Measurements from ENCODE around the gene PODNL1. TPM values are rescaled to one million over a fixed set of nuclear protein-coding genes. Genes with fewer than 3 reads are reported as not detected.

The PODNL1 gene
- total RNA-seq, 1 donor from 2014 or later = not detected

GRCh38 chr19:13946414-13946813 is 8.2 kb upstream of the PODNL1 start:
- Mint-ChIP-seq H3K4me1 (ENCODE audit: low read depth) (no peaks in the 10 kb centered on the region), H3K27me3 (no peaks in the 10 kb centered on the region)

GRCh38 chr19:13942023-13942684 is 3.9 kb upstream of the PODNL1 start:
- Mint-ChIP-seq H3K27me3 (peaks cover 3% of the 10 kb centered on the region), H3K4me3 (ENCODE audit: low read depth) (no peak overlapping the region), H3K27ac (no peak overlapping the region), H3K9me3 (ENCODE audit: low read depth) (no peaks in the 10 kb centered on the region), H3K36me3 (ENCODE audit: insufficient read depth) (no peaks in the 10 kb centered on the region), H3K4me1 (ENCODE audit: low read depth) (peaks cover 2% of the 10 kb centered on the region)
- no peak for TF ChIP-seq CTCF (IDR thresholded peaks at IDR 0.05; ENCODE audit: unreplicated experiment)
- DNase-seq (ENCODE audit: low spot score, unreplicated experiment) = no peak

More at GRCh38 chr19:13946414-13946813, 8.2 kb upstream of the PODNL1 start:
- no peak for TF ChIP-seq CTCF (IDR thresholded peaks at IDR 0.05; ENCODE audit: unreplicated experiment)
- H3K36me3 Mint-ChIP-seq (ENCODE audit: insufficient read depth) = no peaks in the 10 kb centered on the region
- H3K9me3 Mint-ChIP-seq (ENCODE audit: low read depth) = no peaks in the 10 kb centered on the region
- DNase-seq (ENCODE audit: low spot score, unreplicated experiment) = no peak
- no peak overlapping the region for H3K27ac Mint-ChIP-seq
- H3K4me3 Mint-ChIP-seq (ENCODE audit: low read depth) = no peak overlapping the region

- no peak for DNase-seq (ENCODE audit: low spot score, unreplicated experiment)
- H3K9me3 Mint-ChIP-seq (ENCODE audit: low read depth) = no peaks in the 10 kb centered on the region
- no peak overlapping the region for H3K4me3 Mint-ChIP-seq (ENCODE audit: low read depth)
- H3K27ac Mint-ChIP-seq = no peak overlapping the region
- TF ChIP-seq CTCF (IDR thresholded peaks at IDR 0.05; ENCODE audit: unreplicated experiment) = no peak
- H3K36me3 Mint-ChIP-seq (ENCODE audit: insufficient read depth) = no peaks in the 10 kb centered on the region
- peaks cover 14% of the 10 kb centered on the region for H3K27me3 Mint-ChIP-seq
- peaks cover 3% of the 10 kb centered on the region for H3K4me1 Mint-ChIP-seq (ENCODE audit: low read depth)
Observed at GRCh38 chr19:13937479-13938300, 527 bp downstream of the PODNL1 start.

- Mint-ChIP-seq H3K36me3 (ENCODE audit: insufficient read depth) (no peaks in the 10 kb centered on the region), H3K9me3 (ENCODE audit: low read depth) (no peaks in the 10 kb centered on the region), H3K27me3 (peaks cover 14% of the 10 kb centered on the region), H3K4me1 (ENCODE audit: low read depth) (peaks cover 3% of the 10 kb centered on the region), H3K27ac (no peak overlapping the region), H3K4me3 (ENCODE audit: low read depth) (no peak overlapping the region)
- no peak for TF ChIP-seq CTCF (IDR thresholded peaks at IDR 0.05; ENCODE audit: unreplicated experiment)
- no peak for DNase-seq (ENCODE audit: low spot score, unreplicated experiment)
Observed at GRCh38 chr19:13935765-13936510, 2.3 kb downstream of the PODNL1 start.

GRCh38 chr19:13934785-13935109 is 3.5 kb downstream of the PODNL1 start:
- H3K4me1 Mint-ChIP-seq (ENCODE audit: low read depth) = peaks cover 3% of the 10 kb centered on the region
- peaks cover 14% of the 10 kb centered on the region for H3K27me3 Mint-ChIP-seq
- no peaks in the 10 kb centered on the region for H3K36me3 Mint-ChIP-seq (ENCODE audit: insufficient read depth)
- no peaks in the 10 kb centered on the region for H3K9me3 Mint-ChIP-seq (ENCODE audit: low read depth)
- DNase-seq (ENCODE audit: low spot score, unreplicated experiment) = no peak
- H3K4me3 Mint-ChIP-seq (ENCODE audit: low read depth) = no peak overlapping the region
- H3K27ac Mint-ChIP-seq = no peak overlapping the region
- TF ChIP-seq CTCF (IDR thresholded peaks at IDR 0.05; ENCODE audit: unreplicated experiment) = no peak
